Panc1 (cell line): Measurements from ENCODE around the gene RNF113B. TPM values are rescaled to one million over a fixed set of nuclear protein-coding genes. Genes with fewer than 3 reads are reported as not detected.

ENCODE experiments used
- ATAC-seq: fragments of 200-7000 bp; cut with Tn5 transposase; 2 replicates; pipeline ENCODE4 v1.9.1; 2020; ENCODE audit warnings: mild to moderate bottlenecking, moderate library complexity
- BruUV-seq: library from RNA; stranded (reverse); fragments of 400-500 nt; replicated peaks from 2 replicates; lab custom pipeline; 2021; lab: Mats Ljungman, UMichigan
- CTCF ChIA-PET: fragments of 300-600 bp; sonication (Branson Sonifier 250); formaldehyde crosslinking; loops from one replicate; lab custom pipeline; 2022; ENCODE audit warnings: antibody characterized with exemption; lab: Charles Lee
- POLR2A ChIA-PET: fragments of 300-600 bp; sonication (Branson Sonifier 250); formaldehyde crosslinking; loops from one replicate; lab custom pipeline; 2022; ENCODE audit warnings: antibody characterized with exemption; lab: Charles Lee
- DNase-seq: peaks from one replicate; pipeline ENCODE4 v3.0.0-alpha.2; 2010; ENCODE audit warnings: low read depth, low spot score
- H3K27ac ChIP-seq: 2 replicates; pipeline ENCODE4 v1.5.1; 2011; ENCODE audit warnings: mild to moderate bottlenecking, low read length, inconsistent platforms
- H3K27me3 ChIP-seq: fragments of 200-500 bp; sonication (Bioruptor generic); 2 replicates; pipeline ENCODE4 v1.6.0; 2014; ENCODE audit warnings: low read length, inconsistent platforms; ENCODE audit not compliant: control insufficient read depth, insufficient read depth
- H3K36me3 ChIP-seq: fragments of 200-500 bp; sonication (Bioruptor generic); 2 replicates; pipeline ENCODE4 v1.5.1; 2014; ENCODE audit warnings: inconsistent platforms, mild to moderate bottlenecking, low read length, moderate library complexity; ENCODE audit not compliant: control insufficient read depth, insufficient read depth
- H3K4me1 ChIP-seq: 2 replicates; pipeline ENCODE4 v1.5.1; 2011; ENCODE audit warnings: inconsistent platforms, mild to moderate bottlenecking, low read length, moderate library complexity; ENCODE audit not compliant: control insufficient read depth, insufficient read depth
- H3K4me3 ChIP-seq, 2 experiments: 2 replicates each; pipeline ENCODE4 v1.5.1; 2011 to 2012; ENCODE audit warnings: low read depth in 2 of 2, low read length in 2 of 2, mild to moderate bottlenecking in 2 of 2, inconsistent platforms in 1 of 2, moderate library complexity in 1 of 2
- H3K9me3 ChIP-seq: fragments of 200-500 bp; sonication (Bioruptor generic); 2 replicates; pipeline ENCODE4 v1.5.1; 2014; ENCODE audit warnings: low read depth, mild to moderate bottlenecking, inconsistent platforms, low read length, moderate library complexity; ENCODE audit not compliant: control insufficient read depth, insufficient read depth
- CTCF ChIP-seq: fragments of 450-650 bp; IDR thresholded peaks from 2 replicates; pipeline ENCODE4 v1.5.1; 2017; ENCODE audit warnings: mild to moderate bottlenecking
- POLR2AphosphoS5 ChIP-seq: IDR thresholded peaks from 2 replicates; pipeline ENCODE4 v1.6.1; 2012; ENCODE audit warnings: mild to moderate bottlenecking, low read depth, low read length, moderate library complexity
- SIN3A ChIP-seq: IDR thresholded peaks from 2 replicates; pipeline ENCODE4 v1.6.1; 2012; ENCODE audit warnings: low read depth, mild to moderate bottlenecking, low read length, moderate library complexity, borderline replicate concordance; ENCODE audit not compliant: insufficient read depth
- TCF7L2 ChIP-seq: IDR thresholded peaks from 2 replicates; pipeline ENCODE4 v1.6.1; 2011; ENCODE audit warnings: mild to moderate bottlenecking, low read depth, low read length, inconsistent platforms
- in situ Hi-C: cut with HindIII; loops from 2 replicates; pipeline ENCODE4 v1.10.0; 2016; ENCODE audit warnings: low sequenced_read_pairs, low pct_unique_long_range_greater_than_20kb
- intact Hi-C: fragments of 100-400 bp; cut with micrococcal nuclease; formaldehyde crosslinking; loops from one replicate; pipeline ENCODE4 v1.10.0; 2022; ENCODE audit not compliant: unreplicated experiment
- total RNA-seq: library from RNA; stranded (reverse); gene quantifications from one replicate; pipeline ENCODE4 v1.2.1, GENCODE V29; 2021; ENCODE audit not compliant: unreplicated experiment
- TF ChIP-seq, protein P1 (sequence below), 2 experiments: IDR thresholded peaks; 2 replicates each; pipeline ENCODE4 v1.6.1; 2011 to 2012; ENCODE audit warnings: low read depth in 2 of 2, control low read depth in 1 of 2, low read length in 1 of 2, mild to moderate bottlenecking in 1 of 2, moderate library complexity in 1 of 2; ENCODE audit not compliant: insufficient read depth in 1 of 2

RNF113B gene
- total RNA-seq, 1 experiment from 2014 or later = not detected

GRCh38 chr13:98190889-98191444 is 13.9 kb upstream of the RNF113B start:
- Histone ChIP-seq H3K27me3 (no peaks in the 10 kb centered on the region), H3K9me3 (no peaks in the 10 kb centered on the region), H3K36me3 (no peaks in the 10 kb centered on the region), H3K4me1 (peaks cover 8% of the 10 kb centered on the region; the same call in 1 of the 2 replicates), H3K27ac (no peak overlapping the region; the same call in 1 of the 2 replicates), H3K4me3 (no peak overlapping the region)
- TF ChIP-seq POLR2AphosphoS5 (no peak), CTCF (no peak), SIN3A (no peak)
- in situ Hi-C loops = no loop called here
- POLR2A ChIA-PET = no interaction called here
- intact Hi-C loops = no loop called here
- no peak for DNase-seq
- no peak for ATAC-seq
- BruUV-seq = no TSS peak
- CTCF ChIA-PET = no interaction called here

DNA sequence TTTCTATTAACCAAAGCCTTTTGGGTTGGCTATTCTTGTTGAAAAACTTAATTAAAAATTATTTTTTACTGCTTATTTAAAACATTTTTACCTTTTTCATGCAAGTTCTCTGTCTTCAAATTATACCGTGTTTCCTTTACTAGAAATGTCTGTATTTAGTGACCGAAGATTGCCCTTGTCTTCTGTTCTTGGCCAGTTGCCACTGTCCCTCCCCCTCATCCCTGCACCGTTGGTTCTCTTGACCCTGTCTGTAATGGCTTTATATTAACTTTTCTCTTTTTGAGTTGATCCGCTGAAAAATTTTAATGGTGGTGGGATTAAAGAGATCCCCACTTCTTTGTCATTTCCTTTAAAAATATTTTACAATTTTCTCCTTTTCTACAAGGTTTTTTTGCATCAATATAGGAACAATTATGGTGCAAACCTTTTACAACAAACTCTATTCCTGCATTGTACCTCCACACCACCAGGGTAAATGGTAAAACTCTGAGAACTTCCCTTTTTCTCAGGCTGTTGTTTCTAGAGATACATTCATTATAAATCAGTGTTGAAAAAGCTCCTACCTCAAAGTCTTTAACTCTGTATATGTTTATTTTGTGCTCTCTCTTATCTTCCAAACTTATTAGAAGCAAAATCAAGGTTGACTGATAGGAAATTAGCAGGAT is 12.9 kb upstream of the RNF113B start:
- no peaks in the 10 kb centered on the region for H3K27me3 ChIP-seq
- no peaks in the 10 kb centered on the region for H3K36me3 ChIP-seq
- intact Hi-C loops (no loop called here), in situ Hi-C loops (no loop called here)
- no TSS peak for BruUV-seq
- DNase-seq (no peak), ATAC-seq (no peak)
- TF ChIP-seq POLR2AphosphoS5 (no peak), CTCF (no peak), TCF7L2 (no peak), SIN3A (no peak)
- TF ChIP-seq, protein P1, sequence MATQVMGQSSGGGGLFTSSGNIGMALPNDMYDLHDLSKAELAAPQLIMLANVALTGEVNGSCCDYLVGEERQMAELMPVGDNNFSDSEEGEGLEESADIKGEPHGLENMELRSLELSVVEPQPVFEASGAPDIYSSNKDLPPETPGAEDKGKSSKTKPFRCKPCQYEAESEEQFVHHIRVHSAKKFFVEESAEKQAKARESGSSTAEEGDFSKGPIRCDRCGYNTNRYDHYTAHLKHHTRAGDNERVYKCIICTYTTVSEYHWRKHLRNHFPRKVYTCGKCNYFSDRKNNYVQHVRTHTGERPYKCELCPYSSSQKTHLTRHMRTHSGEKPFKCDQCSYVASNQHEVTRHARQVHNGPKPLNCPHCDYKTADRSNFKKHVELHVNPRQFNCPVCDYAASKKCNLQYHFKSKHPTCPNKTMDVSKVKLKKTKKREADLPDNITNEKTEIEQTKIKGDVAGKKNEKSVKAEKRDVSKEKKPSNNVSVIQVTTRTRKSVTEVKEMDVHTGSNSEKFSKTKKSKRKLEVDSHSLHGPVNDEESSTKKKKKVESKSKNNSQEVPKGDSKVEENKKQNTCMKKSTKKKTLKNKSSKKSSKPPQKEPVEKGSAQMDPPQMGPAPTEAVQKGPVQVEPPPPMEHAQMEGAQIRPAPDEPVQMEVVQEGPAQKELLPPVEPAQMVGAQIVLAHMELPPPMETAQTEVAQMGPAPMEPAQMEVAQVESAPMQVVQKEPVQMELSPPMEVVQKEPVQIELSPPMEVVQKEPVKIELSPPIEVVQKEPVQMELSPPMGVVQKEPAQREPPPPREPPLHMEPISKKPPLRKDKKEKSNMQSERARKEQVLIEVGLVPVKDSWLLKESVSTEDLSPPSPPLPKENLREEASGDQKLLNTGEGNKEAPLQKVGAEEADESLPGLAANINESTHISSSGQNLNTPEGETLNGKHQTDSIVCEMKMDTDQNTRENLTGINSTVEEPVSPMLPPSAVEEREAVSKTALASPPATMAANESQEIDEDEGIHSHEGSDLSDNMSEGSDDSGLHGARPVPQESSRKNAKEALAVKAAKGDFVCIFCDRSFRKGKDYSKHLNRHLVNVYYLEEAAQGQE (IDR thresholded peaks at IDR 0.05; ENCODE audit: insufficient read depth in 1 of 2, low read depth in 2 of 2, low read length in 1 of 2) = no peak
- H3K27ac ChIP-seq = no peak overlapping the region
- ChIA-PET POLR2A (no interaction called here), CTCF (interaction anchor here (0.7 kb wide), 1 partner anchor 648 kb away, joined by 3 read pairs; no protein-coding TSS in a partner anchor)
- H3K4me1 ChIP-seq = peaks cover 8% of the 10 kb centered on the region; the same call in 1 of the 2 replicates
- no peak overlapping the region for H3K4me3 ChIP-seq
- H3K9me3 ChIP-seq = no peaks in the 10 kb centered on the region
